C4-2B (cell line): ENCODE measurements around the gene ERCC6L2.

ENCODE experiments used
- CTCF ChIP-seq: fragments of 450-650 bp; conservative IDR thresholded peaks from 2 replicates; pipeline ENCODE4 v1.5.1; 2017; ENCODE audit warnings: mild to moderate bottlenecking
- ZFX ChIP-seq: fragments of 450-650 bp; IDR thresholded peaks from 2 replicates; pipeline ENCODE4 v1.6.1; 2017

- no peak for TF ChIP-seq ZFX
- TF ChIP-seq CTCF = no peak
These were observed 88.2 kb downstream of the ERCC6L2 start for GRCh38 chr9:95963659-95964058.
